22Rv1 (cell line): ENCODE data around the gene HNF1B.

Experiments used
- H3K27ac ChIP-seq: fragments of 450-650 bp; 2 replicates; pipeline ENCODE4 v1.5.1; 2017
- ZFX ChIP-seq: fragments of 450-650 bp; IDR thresholded peaks from 2 replicates; pipeline ENCODE4 v1.6.1; 2017; ENCODE audit warnings: antibody characterized with exemption, borderline replicate concordance
- TF ChIP-seq, protein P1 (sequence below): fragments of 450-650 bp; IDR thresholded peaks from 2 replicates; pipeline ENCODE4 v1.5.1; 2017; ENCODE audit warnings: mild to moderate bottlenecking

The HNF1B gene

DNA sequence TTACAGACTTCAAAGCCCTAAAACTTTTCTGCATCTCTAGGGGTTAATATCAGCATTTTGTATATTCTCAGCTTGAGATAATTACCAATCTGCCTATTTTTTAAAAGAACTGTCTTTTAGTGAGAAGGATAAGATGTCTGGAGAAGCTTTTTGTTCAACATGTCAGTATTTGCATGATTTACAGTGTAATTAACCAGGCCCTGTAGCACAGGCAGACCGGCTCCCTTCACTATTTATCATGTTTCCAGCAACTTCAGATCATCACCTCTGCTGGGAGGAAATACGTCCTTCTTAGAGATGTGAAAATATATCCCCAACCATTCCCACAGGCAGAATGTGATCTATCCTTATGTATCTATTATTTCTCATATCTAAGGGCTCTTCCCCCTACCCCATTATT is 93.0 kb downstream of the HNF1B start:
- TF ChIP-seq, protein P1, sequence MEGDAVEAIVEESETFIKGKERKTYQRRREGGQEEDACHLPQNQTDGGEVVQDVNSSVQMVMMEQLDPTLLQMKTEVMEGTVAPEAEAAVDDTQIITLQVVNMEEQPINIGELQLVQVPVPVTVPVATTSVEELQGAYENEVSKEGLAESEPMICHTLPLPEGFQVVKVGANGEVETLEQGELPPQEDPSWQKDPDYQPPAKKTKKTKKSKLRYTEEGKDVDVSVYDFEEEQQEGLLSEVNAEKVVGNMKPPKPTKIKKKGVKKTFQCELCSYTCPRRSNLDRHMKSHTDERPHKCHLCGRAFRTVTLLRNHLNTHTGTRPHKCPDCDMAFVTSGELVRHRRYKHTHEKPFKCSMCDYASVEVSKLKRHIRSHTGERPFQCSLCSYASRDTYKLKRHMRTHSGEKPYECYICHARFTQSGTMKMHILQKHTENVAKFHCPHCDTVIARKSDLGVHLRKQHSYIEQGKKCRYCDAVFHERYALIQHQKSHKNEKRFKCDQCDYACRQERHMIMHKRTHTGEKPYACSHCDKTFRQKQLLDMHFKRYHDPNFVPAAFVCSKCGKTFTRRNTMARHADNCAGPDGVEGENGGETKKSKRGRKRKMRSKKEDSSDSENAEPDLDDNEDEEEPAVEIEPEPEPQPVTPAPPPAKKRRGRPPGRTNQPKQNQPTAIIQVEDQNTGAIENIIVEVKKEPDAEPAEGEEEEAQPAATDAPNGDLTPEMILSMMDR: no peak
- no peak for TF ChIP-seq ZFX
- no peak overlapping the region for H3K27ac ChIP-seq

GRCh38 chr17:37650419-37651003 is 94.3 kb downstream of the HNF1B start:
- TF ChIP-seq ZFX: no peak
- TF ChIP-seq, protein P1: peak; percentile 65
- no peak overlapping the region for H3K27ac ChIP-seq

- no peak overlapping the region for H3K27ac ChIP-seq
These were observed 96.3 kb downstream of the HNF1B start for GRCh38 chr17:37648555-37648954.

DNA sequence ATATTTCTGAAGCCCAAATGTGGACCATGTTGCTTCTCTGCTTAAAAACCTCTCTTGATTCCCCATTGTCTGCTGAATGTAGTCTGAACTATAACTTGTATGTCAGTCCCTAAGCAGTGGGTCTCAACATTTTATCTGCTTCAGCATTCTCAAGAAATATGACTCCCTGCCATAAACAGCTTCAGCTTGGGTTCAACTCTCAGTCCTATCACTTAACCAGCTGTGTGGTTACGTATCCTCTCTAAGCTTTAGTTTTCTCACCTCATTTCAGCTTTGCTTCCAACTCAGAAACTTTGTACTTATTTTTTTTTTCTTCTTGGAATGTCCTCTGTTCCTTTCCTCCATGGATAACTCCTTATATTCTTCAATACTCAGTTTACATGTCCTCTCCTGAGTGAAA is 97.0 kb downstream of the HNF1B start:
- TF ChIP-seq, protein P1: no peak
- no peak for TF ChIP-seq ZFX
- no peak overlapping the region for H3K27ac ChIP-seq

More at GRCh38 chr17:37648555-37648954, 96.3 kb downstream of the HNF1B start:
- no peak for TF ChIP-seq ZFX
- TF ChIP-seq, protein P1: no peak

GRCh38 chr17:37643869-37644268 is 101.0 kb downstream of the HNF1B start:
- H3K27ac ChIP-seq: no peak overlapping the region; the same call in 1 of the 2 replicates
- no peak for TF ChIP-seq ZFX
- TF ChIP-seq, protein P1: no peak

DNA sequence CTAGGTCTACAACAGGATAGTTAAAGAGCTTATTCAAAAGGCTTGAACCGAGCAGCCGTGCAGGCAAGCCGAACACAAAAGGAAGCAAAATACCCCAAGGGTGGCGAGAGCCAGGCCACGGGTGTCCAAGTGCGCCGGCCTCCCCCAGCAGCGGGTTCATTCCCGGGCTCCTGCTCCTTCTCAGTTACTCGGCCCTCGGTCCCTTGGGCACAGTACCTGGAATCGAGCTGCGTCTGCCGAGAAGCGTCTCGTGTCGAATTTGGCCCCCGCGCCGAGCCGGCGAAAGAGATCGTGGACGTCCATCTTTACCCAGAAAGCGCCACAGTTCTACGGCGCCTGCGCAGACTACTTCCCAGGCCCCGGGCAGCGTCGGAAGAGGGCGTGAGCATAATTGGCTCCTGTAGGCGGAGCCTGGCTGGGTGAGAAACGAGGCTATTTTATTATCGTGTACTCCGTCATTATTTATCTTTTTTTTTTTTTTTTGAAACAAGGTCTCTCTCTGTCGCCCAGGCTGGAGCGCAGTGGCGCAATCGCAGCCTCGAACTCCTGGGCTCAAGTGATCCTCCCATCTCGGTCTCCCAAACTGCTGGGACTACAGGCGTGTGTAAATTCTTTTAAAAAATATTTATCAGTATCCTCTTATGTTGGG is 101.6 kb downstream of the HNF1B start, which contains the start of gene DDX52:
DDX52 (minus strand) TSS at position 329 of the 649 bp plus-strand sequence; CDS start at position 303, 26 bp downstream.
- peak within 1 kb of the TSS; percentile 63 for H3K27ac ChIP-seq
- TF ChIP-seq ZFX: no peak
- TF ChIP-seq, protein P1: peak; percentile 7; the same call in 1 of the 2 replicates

- TF ChIP-seq ZFX: no peak
- TF ChIP-seq, protein P1: no peak
- peak overlapping the region; percentile 63 for H3K27ac ChIP-seq
These were observed 102.2 kb downstream of the HNF1B start for GRCh38 chr17:37642681-37643080.
